DMS114 treated with DMSO at 0.1 percent for 48 hours (cell line): ENCODE measurements around the gene ST6GALNAC1.

Experiments
- DNase-seq: peaks from one replicate; lab custom pipeline; 2025; ENCODE audit not compliant: unreplicated experiment; lab: John Stamatoyannopoulos, UW

ST6GALNAC1 gene, protein sequence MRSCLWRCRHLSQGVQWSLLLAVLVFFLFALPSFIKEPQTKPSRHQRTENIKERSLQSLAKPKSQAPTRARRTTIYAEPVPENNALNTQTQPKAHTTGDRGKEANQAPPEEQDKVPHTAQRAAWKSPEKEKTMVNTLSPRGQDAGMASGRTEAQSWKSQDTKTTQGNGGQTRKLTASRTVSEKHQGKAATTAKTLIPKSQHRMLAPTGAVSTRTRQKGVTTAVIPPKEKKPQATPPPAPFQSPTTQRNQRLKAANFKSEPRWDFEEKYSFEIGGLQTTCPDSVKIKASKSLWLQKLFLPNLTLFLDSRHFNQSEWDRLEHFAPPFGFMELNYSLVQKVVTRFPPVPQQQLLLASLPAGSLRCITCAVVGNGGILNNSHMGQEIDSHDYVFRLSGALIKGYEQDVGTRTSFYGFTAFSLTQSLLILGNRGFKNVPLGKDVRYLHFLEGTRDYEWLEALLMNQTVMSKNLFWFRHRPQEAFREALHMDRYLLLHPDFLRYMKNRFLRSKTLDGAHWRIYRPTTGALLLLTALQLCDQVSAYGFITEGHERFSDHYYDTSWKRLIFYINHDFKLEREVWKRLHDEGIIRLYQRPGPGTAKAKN

GRCh38 chr17:76643553-76644148, at the start of gene ST6GALNAC1:
ST6GALNAC1 (minus strand) TSS chr17:76643757; CDS start chr17:76643638, 119 bp downstream.
- no peak for DNase-seq

GRCh38 chr17:76691379-76692191, 48.0 kb upstream of the ST6GALNAC1 start:
- no peak for DNase-seq

GRCh38 chr17:76690596-76691280, 47.2 kb upstream of the ST6GALNAC1 start:
- no peak for DNase-seq

DNA sequence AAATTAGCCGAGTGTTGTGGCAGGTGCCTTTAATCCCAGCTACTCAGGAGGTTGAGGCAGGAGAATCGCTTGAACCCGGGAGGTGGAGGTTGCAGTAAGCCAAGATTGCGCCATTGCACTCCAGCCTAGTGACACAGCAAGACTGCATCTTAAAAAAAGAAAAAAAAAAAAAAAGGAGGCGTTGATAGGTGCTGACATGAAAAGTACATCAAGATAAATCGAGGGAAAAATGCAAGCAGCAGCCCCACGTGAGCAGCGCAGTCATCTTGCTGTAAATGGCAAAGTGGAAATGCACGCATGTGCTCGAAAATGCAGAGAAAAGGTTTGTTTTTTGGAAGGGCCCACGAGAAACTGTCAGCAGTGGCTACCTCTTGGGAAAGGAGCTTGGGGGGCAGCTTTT, 46.3 kb upstream of the ST6GALNAC1 start:
- no peak for DNase-seq

GRCh38 chr17:76688165-76688622, 44.6 kb upstream of the ST6GALNAC1 start:
- no peak for DNase-seq

GRCh38 chr17:76687298-76688164, 44.0 kb upstream of the ST6GALNAC1 start:
- DNase-seq: no peak

DNA sequence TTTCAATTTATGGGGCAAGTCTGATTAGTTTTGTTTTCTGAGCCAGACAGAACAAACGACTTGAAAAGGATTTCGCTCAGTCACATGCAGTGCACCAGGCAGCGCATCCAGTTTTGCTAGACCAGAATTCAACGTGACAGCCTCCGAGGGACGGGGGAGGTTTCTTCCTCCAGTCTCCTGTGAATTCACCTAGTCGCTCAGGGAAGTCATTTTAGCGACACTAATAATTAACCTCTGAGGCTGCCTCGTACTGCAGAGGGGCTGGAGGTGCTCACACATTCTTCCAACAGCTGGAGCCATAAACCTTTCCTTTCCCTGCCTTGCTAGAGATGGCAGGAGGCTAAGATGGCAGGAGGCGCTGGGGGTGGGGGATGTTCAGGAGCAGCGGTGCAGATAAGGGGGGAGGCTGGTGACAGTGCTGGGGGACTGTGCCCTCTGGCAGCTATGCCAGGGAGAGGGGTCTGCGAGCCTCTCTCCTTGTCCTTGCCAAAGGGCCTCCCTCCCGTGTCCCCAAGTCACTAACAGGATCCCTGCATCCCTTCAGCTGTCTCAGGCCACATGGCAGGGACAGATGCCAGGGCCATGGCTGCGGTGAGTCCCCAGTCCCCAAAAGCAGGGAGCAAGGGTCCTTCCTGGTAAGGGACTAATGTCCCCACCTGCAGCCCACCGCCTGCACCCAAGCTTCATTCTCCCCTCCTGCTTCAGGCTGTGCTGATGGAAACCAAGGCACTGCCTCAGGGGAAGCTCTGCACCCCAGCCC, 43.2 kb upstream of the ST6GALNAC1 start:
- DNase-seq: no peak

- no peak for DNase-seq
These were observed 42.3 kb upstream of the ST6GALNAC1 start for GRCh38 chr17:76685846-76686245.

GRCh38 chr17:76685366-76685765, 41.8 kb upstream of the ST6GALNAC1 start:
- no peak for DNase-seq

DNA sequence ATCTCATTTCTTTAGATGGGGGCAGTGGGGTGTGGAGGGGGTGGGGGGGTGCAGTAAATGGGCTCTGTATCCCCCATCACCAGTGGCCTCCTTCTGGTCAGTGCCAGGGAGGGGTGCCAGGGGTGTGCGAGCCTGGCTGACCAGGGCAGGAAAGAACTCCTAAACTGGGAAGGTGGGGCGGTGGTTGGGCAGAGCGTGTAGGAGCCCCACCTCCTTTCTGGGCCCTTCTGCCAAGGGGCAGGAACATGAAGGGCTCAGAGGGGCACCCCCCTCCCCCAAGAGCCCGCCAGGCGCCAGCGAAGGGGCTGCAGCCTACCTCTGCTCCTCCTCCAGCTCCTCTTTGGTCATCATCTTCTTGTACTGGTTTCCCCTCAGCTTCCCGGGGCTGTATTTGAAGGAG, 41.2 kb upstream of the ST6GALNAC1 start:
- DNase-seq: no peak

- no peak for DNase-seq
These were observed 40.6 kb upstream of the ST6GALNAC1 start for GRCh38 chr17:76683921-76684745.

DNA sequence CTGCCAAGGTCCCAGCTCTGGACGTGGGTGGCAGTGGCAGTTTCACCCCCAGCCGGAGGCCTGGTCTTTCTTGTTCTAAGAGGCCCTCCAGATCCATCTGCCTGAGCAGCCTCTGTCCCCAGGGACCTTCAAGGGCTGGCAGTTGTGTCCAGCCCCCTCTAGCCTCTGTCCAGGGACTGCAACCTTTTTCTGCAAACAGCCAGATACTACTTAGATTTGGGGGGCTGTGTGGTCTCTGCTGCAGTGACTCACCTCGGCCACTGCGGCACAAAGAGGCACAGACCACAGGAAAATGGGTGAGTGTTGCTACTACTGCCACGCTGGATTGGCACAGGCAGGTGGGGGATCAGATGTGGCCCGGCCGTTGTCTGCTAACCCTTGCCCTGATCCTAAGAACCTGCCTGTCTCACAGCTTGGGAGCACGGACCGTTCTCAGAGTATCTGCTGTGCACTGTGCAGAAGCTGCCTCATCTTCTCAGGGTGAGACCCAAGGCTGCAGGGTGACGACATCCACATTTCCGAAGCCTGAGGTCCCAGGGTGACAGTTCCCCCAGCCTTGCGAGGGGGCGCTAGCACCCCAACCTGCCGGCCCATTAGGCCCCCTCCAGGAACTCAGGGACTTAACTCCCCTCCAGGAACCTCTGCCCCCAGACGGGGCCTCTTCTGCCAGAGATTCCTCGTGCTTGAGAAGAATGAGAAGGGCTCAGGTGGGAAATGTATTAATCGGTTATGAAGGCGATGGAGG, 39.6 kb upstream of the ST6GALNAC1 start:
- no peak for DNase-seq

GRCh38 chr17:76682296-76682695, 38.7 kb upstream of the ST6GALNAC1 start:
- DNase-seq: no peak

GRCh38 chr17:76681222-76682137, 37.9 kb upstream of the ST6GALNAC1 start:
- DNase-seq: peak; percentile 33

DNA sequence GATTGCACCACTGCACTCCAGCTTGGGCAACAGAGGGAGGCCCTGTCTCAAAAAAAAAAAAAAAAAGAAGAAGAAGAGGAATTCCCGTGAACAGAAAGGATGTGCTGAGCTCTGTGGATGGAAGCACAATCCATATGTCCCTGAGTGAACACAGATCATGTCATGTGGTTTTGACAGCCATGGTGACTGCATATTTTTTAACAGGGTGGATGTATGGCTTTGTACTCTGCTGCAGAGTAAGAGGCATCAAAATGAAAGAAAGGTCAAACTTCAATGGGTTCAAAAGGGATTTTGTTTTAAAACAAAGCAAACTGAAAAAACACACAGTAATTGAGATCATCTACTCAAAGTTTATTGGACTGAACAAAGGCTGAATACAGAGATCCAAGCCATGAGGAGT, 35.7 kb upstream of the ST6GALNAC1 start:
- DNase-seq: no peak

DNA sequence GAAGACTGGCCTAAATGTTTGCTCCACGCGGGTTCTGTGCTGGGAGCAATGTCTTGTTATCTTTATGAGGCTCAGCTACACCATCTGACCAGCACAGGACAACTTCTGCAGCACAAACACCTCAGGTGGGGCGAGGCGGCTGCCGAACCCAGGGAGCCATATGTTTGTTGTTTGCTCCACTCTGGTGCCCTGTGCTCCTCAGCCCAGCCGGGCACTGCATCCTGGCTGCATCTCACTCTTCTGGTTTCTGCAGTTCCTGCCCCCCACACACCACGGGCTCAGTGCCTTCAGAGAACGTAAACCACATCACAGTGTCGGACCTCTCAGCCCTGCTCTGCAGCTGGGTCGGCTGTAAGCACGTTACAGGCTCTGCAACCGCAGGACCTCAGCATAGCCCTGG, 34.8 kb upstream of the ST6GALNAC1 start:
- DNase-seq: no peak
